SKM-1 (cell line): ENCODE results near the gene CRYBB1.

Experiments used
- DNase-seq: peaks from one replicate; lab custom pipeline; 2025; ENCODE audit not compliant: unreplicated experiment; lab: John Stamatoyannopoulos, UW

Gene CRYBB1

DNA sequence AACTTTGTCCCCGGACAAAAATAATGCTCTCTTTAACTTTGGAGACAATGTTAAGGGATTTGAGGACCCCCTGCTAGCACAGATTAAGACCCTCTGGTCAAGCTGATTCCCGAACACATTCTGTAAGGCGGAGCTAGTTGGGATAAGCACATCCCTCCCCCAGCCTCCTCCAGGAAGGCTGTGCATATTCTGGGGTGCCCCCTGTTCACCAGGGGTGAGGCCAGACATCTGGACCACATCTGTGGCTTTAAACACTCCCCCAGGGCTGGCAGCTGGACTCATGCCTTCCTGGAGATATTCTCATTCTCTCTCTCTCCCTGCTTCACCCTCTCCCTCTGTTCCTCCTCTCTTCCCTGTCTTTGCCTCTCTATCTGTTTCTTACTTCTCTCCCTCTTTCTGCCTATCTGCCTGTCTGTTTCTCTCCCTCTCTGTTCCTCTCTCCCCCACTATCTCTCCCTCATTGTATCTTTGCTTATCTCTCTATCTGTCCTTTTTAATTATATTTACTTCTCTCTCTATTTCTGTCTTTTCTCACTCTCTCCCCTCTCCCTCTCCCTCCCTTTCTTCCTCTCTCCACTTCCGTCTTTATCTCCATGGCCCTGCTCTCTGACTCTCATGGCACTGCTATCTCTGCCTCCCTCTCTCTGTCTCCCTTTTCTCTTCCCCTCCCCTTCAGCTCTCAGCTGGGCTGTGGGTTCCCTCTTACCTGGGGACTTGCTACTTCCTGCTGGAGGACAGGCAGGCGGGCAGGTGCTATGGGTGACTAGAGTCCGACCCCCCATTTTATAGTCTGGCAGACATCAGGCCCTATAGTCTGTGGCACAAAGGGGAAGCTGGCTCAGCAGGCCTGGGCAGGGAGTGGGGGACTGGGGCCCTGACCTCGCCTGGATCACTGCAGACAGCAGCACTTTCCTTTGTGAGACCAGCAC is at the start of gene CRYBB1:
Gene CRYBB1, minus strand, starts transcription at position 757 of the 929 bp plus-strand sequence. CDS start 1,708 bp downstream, outside the sequence.
- DNase-seq, result peak; percentile 74

DNA sequence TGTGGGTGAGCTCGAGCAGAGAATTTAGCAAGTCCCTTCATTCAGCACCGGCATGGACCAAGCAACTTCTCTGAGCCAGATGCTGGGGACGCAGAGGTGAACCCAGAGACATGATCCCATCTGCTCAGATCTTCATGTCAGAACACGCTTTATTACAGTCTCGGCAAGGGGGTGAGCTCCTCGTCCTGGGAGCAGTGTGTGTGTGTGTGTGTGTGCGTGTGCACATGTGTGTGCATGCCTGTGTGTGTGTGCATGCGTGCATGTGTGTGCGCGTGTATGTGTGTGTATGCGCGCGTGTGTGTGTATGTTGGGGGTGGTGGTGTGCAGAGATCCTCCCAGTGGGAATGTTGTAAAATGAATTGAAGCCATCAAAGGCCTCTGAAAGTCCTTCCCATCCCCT is 49.3 kb upstream of the CRYBB1 start:
- DNase-seq, result no peak

DNA sequence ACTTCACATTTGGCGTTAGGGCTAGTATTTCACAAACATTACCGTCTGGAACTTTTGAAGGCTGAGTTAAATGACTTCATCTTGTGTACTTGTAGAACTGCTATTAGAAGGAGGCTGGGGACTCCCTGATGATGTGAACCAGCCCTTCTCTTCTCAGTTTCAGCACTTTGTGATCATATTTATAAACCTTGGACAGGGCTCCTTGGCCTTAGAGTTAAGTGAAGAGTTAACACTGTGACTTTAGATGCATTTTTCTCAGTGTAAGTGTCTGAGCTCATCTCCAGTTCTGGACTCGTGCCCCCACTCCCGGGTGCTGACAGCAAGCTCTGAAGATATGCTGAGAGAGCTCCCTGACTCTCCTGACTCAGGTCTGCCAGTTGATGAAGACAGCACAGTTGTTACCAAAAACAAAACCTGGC is 48.0 kb upstream of the CRYBB1 start:
- no peak for DNase-seq

DNA sequence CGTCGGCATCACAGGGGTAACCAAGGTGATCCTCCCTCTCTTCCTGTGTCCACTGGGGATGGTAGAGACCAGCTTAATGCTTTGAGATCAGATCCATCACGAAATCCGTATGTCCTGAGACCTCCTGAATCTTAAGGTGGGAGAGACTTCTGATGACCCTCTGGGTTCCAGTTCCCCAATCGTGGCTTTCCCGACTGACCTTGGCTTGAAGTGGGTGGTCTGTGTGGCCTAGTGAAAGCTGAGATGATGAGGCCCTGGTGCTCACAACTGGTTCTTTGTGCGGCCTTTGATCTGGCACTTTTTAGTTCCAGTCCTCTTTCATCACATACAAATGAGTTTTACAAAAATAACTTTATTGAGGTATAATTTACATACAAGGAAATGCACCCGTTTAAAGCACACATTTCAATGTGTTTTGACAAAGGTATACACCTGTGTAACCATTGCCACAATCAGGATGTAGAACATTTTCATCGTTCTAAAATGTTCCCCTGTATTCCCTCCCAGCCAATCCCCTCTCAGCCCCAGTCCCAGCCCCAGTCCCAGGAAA is 45.6 kb upstream of the CRYBB1 start:
- DNase-seq, result no peak

DNA sequence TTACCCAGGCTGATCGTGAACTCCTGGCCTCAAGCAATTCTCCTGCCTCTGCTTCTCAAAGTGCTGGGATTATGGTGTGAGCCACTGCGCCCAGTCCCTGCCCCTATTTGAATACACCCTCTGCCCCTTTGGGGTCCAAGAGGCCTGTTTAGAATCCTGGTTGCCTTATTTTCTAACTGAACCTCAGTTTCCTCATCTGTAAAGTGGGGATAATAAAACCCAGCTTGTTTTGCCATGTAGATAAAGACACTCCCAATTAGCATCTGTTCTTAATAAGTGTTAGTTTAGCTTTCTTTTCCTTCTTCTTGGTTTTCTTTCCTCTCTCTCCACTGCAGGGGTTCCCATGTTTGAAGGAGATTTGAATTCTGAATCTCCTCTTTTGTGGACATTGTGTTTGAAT is 44.3 kb upstream of the CRYBB1 start:
- no peak for DNase-seq

DNA sequence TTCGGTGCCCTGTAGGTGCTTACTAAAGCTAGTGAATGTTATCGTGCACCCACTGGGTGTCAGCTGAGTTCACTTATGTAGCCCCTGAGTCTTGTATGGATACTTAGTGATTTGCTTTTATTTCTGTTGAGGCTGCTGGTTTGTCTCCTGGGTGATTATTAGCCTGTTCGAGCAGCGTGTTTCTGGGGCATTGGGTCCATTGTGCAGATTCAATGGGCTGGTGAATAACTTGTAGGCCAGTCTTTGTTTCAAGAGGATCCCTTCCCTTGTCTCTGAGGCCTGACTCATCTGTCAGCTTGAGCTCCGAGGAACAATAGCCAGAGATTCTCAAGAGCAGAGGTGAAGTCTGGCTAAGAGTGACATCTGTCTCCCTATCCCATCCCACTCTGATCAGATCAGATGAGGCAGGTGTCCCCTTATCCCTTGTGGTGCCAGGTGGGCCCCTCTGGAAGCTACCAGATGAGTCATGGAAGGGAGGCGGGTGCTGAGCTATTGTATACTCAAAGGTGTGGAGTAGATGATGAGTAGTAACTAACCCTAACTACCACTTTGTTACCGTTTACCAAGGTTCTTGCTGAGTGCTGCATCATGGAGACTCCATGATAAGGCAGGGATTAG is 43.2 kb upstream of the CRYBB1 start:
- DNase-seq, result no peak

DNA sequence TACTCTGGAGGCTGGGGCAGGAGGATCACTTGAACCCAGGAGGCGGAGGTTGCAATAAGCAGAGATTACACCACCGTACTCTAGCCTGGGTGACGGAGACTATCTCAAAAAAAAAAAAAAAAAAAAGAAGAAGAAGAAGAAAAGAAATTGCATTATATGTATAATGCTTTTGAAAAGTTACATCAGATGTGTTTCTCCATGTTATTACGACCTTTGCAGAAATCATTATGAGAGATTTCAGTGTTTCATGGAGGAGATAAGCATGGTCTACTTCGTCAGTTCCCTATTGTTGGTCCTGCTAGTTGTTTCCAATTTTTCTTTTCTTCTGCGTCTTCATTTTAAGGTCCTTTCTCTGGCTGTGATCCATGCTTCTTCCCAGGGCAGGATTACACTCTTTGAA is 42.5 kb upstream of the CRYBB1 start:
- DNase-seq, result no peak

DNA sequence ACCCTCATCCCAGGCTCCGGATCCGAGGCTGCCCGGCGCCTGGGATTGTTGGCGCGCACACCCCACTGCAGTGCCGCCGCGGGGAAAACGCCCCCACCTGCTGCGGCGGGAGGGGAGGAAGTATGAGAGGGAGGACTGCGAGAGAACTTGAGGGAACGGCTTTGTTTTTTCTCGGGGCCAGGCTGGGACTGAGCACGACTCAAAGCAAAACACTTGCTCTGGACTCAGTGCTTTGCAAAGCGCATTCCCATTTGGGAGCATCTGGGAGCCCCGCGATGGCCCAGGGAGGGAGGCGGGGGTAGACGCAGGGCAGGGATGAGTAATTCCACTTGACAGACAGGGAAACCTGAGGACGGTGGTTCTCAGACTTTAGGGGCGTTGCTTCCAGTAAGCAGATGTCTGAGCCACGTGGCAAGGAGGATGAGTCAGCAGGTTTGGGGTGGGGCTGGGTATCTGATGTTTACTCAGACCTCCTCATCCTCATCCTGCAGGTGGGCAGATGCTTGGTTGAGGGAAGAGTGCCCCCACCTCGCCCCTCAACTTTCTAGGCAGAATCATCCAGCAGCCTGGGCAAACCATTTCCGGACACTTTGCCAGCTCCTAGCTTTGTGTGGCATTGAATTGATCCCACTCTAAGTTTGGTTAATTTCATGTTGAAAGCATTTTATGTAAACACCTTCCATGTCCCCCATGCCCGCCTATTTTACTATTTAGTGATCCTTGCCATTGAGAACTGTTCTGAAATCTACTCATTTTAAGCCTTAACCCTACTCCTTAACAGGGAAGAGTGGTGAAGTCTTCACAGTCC is 41.0 kb upstream of the CRYBB1 start:
- DNase-seq, result peak; percentile 48

DNA sequence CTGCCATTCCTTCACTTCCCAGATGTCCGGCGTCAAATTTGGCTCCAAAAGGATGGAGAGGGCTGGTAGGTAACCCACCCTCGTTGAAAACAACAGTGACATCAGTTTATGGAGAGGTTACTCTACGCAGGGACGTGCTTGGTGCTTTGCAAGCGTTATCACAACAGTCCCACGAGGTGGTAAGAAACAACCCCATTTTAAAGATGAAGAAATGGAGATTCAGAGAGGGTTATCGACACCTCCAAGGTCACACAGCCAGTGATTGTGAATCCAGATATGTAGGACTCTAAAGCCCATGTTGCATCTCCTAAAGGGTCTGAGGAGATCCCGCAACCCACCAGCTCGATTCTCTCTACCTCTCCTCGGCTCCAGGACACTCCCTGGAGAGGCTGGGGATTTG is 40.3 kb upstream of the CRYBB1 start:
- no peak for DNase-seq

DNA sequence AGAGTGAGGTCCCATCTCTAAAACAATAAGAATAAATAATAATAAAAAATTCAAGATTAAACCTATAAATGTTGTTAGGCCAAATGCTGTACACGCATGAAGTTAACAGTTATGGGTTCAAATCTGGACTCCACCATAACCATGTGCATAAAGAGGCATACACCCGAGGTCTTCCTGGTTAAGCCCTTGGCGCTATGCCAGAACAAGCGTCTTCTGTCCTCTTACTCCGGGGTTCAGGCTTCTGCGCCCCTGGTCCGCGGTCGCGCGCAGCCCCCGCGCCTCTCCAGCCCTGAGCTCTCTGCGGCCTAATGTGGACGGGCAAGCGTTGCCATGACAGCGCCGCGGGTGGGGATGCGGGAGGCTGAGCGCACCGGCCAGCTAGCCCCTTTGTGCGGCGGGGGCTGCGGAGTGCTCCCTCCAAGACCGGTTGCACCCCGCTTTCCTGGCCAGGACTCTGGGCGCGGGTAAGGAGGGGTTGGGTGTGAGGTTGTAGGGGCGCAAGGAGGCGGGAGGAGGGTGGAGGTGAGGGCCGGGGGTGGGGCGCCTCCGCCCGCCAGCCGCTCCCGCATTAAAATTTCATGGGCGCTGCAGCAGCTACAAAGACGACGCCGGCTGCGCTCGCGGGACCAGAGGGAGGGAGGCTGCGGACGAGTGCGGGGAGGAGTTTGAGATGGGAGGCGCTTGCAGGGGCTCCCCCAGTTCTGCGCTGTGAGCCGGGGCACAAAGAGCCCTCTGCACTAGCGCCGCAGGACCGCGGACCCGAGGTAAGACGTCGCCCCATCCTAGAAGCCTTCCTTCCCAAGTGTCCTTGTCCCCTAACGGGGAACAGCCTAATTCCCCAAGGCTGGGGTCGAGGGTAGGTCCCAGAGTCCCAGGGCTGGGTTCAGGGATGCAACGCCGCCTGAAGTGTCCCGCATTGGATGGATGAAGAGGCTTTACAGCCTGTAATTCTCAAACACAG is 39.3 kb upstream of the CRYBB1 start, which contains the start of gene MIAT:
Gene MIAT, plus strand, starts transcription at position 698 of the 961 bp plus-strand sequence.
- DNase-seq, result no peak

DNA sequence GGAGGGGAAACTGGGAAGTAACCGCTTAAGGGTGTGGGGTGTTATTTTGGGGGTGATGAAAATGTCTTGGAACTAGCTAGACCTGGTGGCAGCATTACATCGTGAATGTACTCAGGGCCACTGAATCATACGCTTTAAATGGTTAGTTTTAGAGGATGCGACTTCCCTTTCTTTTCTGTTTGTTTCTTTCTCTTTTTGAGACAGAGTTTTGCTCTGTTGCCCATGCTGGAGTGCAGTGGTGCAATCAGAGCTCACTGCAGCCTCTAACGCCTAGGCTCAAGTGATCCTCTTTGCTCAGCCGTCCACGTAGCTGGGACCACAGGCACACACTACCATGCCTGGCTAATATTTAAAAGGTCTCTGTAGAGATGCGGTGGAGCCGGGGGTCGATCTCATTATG is 34.0 kb upstream of the CRYBB1 start:
- no peak for DNase-seq

DNA sequence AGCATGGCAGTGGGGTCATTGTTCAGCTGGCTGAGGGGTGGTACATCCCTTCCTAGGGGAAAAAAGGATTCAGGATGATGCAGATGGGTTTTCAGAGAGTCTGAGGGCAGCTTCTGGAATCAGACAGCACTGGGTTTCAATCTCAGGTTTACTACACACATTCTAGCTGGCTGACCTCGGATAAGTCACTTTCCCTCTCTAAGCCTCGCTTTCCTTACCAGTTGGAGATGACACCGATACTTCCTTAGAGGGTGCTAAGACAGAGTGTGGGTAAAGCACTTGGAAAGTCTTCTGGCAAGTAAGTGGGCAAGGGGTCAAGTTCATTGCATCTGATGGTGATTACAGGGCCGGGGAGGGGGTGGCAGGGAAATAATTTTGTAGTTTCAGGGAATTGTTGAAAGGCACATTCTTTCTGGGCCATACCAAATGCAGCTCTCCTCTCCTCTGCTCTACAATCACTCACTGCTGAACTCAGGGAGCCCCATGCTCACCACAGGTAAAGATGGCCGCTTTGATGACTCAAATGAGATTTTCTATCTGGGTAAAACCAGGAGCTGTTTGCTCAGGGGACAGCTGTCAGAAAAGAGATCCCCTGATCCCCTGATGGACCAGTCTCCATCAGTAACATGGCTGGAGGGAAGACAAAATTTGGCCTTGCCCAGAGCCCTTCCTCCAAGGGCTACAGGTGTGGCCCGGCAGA is 33.0 kb upstream of the CRYBB1 start:
- DNase-seq, result no peak

DNA sequence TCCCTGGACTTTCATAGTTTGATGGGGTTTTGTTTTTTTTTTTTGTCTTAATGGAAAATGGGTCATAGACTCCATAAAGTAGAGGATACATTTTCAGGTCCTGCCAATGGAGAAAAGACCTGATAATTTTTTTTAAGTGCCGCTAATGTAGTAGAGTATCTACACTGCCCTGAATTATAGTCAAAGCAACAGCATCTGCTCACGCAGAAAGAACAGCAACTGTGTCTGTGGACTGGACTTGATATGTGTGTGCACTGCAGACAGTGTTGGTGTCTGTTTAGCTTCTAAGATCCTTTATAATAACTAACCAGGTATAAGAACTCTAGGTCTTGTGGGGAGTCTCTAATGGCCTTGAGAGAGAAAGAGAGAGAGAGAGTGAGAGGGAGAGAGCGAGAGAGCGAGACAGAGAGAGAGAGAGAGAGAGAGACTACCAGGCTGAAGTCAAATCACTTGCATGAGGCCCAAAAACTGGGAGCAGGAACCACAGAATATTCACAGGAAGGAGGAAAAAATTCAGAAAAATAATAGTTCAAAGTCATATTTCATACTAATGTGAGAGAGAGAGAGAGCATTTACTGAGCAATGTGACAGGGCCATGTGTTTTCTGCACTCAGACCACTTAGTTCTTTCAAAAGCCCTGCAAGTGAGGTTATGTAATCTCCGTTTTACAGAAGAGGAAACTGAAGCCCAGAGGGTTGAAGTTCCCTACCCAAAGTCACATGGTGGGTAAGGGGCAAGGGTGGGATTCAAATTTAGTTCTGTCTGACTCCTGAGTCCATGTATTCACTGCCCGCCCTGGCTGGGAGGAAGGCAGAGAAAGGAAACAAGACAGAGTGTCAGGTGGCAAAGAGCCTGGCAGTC is 30.9 kb upstream of the CRYBB1 start:
- DNase-seq, result peak; percentile 81

DNA sequence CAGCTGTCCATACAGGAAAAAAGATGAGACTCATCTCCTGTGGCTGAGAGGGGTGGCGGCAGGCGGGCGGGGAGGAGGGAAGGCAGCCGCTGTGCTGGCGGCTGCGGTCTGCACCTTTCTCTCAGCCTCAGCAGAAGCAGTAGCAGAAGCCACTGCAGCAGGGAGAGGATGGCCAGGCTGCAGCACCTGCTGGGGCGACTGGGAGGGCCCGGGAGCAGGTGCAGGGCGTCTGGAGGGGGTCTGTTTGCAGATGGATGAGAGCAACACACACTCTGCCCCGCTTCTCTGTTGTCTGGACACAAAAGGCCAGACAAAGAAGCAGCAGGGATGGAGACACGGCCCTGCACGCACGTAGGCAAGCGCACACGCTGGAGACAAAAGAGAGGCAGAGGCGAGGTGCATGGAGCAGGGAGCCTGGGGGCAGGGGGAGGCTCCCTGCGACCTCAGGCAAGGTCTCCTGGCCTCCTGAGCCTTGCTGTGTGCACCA is 30.2 kb upstream of the CRYBB1 start:
- DNase-seq, result no peak

DNA sequence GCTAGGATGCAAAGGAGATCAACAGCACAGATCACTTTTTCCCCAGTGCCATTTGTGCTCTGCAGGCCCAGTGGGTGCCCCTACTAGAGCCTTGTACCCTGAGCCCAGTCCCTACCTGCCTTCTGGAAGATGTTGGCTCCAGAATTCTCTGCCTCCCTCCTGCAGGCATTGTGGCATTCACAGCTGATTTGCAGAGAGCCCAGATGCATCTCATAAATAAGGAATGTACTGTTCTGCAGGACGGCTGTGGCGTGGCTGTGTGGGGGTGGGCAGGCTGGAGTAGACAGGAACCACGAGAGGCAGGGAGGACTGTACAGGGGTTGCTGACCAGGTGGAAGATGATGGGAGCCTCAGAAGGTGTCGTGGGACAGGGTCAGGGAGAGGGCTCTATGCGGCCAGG is 28.3 kb upstream of the CRYBB1 start:
- DNase-seq, result no peak

DNA sequence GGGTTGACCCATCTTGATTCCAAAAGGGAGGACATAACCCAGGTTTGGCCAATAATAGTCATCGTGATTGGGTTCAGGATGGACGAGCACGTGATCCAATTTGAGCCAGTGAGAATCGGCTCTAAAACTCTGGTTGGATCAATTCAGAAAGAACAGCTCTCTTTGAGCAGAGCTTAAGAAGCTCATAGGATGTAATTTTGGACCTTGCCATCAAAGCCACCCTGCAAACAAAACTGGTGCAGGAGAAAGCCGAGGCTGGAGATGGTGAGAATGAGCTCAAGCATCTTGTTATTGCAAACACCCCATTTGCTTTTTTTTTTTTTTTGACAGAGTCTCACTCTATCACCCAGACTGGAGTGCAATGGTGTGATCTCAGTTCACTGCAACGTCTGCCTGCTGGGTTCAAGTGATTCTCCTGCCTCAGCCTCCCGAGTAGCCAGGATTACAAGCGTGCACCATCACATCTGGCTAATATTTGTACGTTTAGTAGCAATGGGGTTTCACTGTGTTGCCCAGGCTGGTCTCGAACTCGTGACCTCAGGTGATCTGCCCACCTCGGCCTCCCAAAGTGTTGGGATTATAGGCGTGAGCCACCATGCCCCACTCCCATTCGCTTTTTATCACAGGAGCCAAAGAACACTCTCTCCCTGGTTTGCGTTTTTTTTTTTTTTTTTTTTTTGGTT is 25.7 kb upstream of the CRYBB1 start:
- no peak for DNase-seq

DNA sequence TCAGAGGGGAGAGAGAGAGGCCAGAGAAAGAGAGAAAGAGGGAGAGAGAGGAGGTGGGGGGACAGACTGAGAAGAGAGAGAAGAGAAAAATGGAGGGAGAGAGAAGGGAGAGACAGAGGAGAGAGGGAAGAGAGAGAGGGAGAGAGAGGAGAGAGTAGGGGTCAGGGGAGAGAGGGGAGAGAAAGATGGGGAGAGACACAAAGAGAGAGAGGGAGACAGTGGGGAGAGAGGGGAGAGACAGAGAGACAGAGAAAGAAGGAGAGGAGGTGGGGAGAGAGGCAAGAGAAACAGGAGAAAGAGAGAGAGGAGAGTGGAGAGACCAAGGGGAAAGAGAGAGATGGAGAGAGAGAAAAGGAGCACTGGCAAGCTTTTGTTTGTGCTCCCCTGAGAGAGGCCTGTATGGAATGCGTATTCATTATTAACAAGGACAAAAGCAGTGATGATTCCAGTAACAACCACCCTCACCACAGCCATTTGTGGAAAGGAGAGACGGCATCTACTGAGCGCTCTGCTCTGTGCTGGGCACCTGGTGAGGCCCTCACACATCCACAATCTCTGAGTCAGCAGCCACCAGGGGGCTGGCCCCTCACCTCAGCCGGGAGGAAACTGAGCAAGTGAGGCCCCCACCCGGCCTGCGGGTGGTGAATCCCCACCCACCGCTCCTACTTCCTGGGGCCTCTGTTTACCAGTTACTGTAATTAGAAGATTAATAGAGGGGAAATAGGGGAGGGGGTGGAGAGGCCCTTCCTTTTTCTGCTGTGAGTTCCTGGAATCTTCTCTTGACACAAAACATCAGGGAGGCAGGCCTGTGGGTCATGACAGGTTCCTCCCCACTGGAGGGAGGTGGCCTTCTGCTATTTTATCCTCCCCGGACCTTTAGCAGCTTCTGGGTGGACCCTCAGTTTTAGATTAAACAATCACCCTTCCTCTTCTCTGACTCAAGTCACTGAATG is 24.9 kb upstream of the CRYBB1 start:
- DNase-seq, result no peak
